ENCODE results near the gene CCM2.

GRCh38 chr7:45117582-45117981 lies 117.6 kb downstream of the CCM2 start:
- TF ChIP-seq CTCF (IDR thresholded peaks at IDR 0.05) (no peak), POLR2A (IDR thresholded peaks at IDR 0.05) (no peak)
